BJ (cell line): ENCODE results near the gene PKNOX1. TPM values are rescaled to one million over a fixed set of nuclear protein-coding genes. Genes with fewer than 3 reads are reported as not detected.

Source experiments
- CTCF ChIA-PET: fragments of 350-600 bp; formaldehyde crosslinking; extraction: SDS; loops from one replicate; lab custom pipeline; 2021; ENCODE audit warnings: antibody characterized with exemption, inconsistent platforms; lab: Yijun Ruan, JAX
- POLR2A ChIA-PET: fragments of 300-600 bp; sonication (Branson Sonifier 250); formaldehyde crosslinking; extraction: SDS; loops from one replicate; lab custom pipeline; 2021; ENCODE audit warnings: antibody characterized with exemption; lab: Charles Lee
- DNase-seq: peaks from one replicate; pipeline ENCODE4 v3.0.0-alpha.2; 2011; ENCODE audit warnings: low read depth
- H3K27me3 ChIP-seq: 2 replicates; pipeline ENCODE4 v1.6.0; 2011; ENCODE audit warnings: low read length; ENCODE audit not compliant: control insufficient read depth, insufficient read depth
- H3K36me3 ChIP-seq: 2 replicates; pipeline ENCODE4 v1.5.1; 2011; ENCODE audit warnings: low read length; ENCODE audit not compliant: control insufficient read depth, insufficient read depth
- H3K4me3 ChIP-seq: 2 replicates; pipeline ENCODE4 v1.5.1; 2011; ENCODE audit warnings: low read depth, mild to moderate bottlenecking, control low read depth, low read length
- CTCF ChIP-seq: IDR thresholded peaks from 2 replicates; pipeline ENCODE4 v1.5.1; 2011; ENCODE audit warnings: low read depth, mild to moderate bottlenecking, control low read depth, inconsistent platforms, low read length, moderate library complexity; ENCODE audit not compliant: insufficient read depth
- polyA plus RNA-seq: library from polyadenylated mRNA; depleted of rRNA; stranded (reverse); fragments of >200 nt; gene quantifications from 2 replicates; pipeline ENCODE4 v1.2.3, GENCODE V29; 2011

The PKNOX1 gene
- polyA plus RNA-seq, 1 experiment: 38.9 TPM

- no peak for DNase-seq
- POLR2A ChIA-PET: no interaction called here
- Histone ChIP-seq H3K36me3 (peaks cover 19% of the 10 kb centered on the region), H3K4me3 (no peak overlapping the region), H3K27me3 (no peaks in the 10 kb centered on the region)
- no peak for TF ChIP-seq CTCF
- CTCF ChIA-PET: no interaction called here
Measured at GRCh38 chr21:43020771-43021170, 46.4 kb downstream of the PKNOX1 start.

DNA sequence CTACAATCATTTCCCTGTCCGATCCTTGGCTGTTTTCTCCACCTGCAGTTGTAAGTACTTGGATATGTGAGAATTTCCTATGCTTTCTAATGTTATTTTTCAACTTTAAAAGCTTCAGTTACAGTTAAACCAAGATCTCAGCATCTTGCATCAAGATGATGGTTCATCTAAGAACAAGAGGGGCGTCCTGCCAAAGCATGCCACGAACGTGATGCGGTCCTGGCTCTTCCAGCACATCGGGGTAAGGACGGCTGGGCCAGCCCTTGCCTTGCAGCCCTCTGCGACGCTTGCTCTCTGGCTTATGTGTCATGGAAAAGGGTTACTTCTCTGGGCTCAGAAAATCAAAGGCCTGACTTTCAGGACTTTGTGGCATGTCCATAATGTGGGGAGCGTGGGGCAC, 46.8 kb downstream of the PKNOX1 start:
- H3K36me3 ChIP-seq: peaks cover 19% of the 10 kb centered on the region
- no peak for TF ChIP-seq CTCF
- POLR2A ChIA-PET: no interaction called here
- no peak for DNase-seq
- CTCF ChIA-PET: no interaction called here
- H3K4me3 ChIP-seq: no peak overlapping the region
- no peaks in the 10 kb centered on the region for H3K27me3 ChIP-seq

DNA sequence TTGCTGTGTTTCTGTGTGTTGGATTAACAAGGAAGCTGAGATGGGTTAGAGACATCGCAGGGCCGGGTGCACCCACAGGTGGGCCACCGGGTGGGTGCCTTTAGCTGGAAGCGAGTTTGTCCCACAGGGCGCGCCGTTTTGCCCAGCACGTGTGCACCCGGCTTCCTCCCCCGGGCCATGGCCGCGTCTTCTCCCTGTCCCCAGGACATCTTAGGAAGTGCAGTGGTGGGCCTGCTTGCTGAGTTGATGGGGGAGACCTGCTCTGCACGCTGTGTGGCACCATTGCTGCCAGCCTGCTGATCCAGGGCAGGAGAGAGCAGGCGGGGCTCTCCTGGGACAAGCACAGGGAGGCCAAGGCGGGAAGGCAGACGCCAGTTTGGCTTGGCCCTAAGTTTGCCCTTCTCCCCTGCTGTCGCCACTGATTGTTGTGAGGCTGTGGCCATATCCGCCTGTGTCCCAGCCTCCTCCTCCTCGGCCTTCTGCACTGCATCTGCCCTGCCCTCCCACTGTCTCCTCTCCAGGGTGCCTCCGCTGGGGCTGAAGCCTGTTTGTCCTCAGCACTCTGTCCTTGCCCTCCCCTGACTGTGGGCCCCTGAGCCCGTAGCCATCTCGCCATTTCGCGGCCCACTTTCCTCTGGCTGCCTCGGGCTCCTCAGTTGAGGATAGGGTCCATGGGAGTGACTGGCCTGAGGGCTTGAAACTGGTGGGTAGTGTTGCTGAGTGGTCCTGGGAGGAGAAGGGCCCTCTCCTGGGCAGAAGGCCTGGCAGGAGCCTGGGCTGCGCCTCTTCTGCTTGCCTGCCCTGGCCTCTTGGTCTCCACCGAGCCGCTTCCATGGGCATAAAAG, 47.6 kb downstream of the PKNOX1 start:
- H3K36me3 ChIP-seq: peaks cover 19% of the 10 kb centered on the region
- ChIA-PET POLR2A (no interaction called here), CTCF (no interaction called here)
- no peaks in the 10 kb centered on the region for H3K27me3 ChIP-seq
- no peak for TF ChIP-seq CTCF
- H3K4me3 ChIP-seq: no peak overlapping the region
- no peak for DNase-seq

DNA sequence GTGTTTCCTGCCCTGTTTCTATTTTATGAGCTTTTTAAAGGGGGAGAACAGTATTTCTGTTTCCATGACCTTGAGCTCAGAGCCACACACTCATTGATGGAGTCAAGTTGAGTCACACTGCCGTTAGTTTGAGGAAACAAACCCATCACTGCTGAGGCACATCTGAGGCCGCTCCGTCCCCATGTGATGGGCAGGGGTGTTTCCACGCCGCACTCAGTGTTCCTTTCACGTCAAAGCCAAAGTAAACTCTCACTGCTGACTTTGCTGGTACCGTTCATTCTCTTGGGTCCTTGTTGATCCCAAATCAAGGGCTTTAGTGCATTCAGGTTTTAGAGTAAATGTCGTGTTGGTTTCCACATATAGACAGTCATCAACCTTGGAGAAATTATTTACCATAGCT, 48.8 kb downstream of the PKNOX1 start:
- no peak for TF ChIP-seq CTCF

GRCh38 chr21:43024439-43025136, 50.2 kb downstream of the PKNOX1 start:
- POLR2A ChIA-PET: no interaction called here
- Histone ChIP-seq H3K4me3 (no peak overlapping the region), H3K36me3 (peaks cover 20% of the 10 kb centered on the region)

More for the DNA sequence above, 48.8 kb downstream of the PKNOX1 start:
- no peaks in the 10 kb centered on the region for H3K27me3 ChIP-seq
- ChIA-PET POLR2A (no interaction called here), CTCF (no interaction called here)
- no peak overlapping the region for H3K4me3 ChIP-seq
- DNase-seq: no peak
- H3K36me3 ChIP-seq: peaks cover 20% of the 10 kb centered on the region

More at GRCh38 chr21:43024439-43025136, 50.2 kb downstream of the PKNOX1 start:
- H3K27me3 ChIP-seq: no peaks in the 10 kb centered on the region
- TF ChIP-seq CTCF: no peak
- CTCF ChIA-PET: interaction anchor here (1.7 kb wide), 1 partner anchor 10 kb away, joined by 5 read pairs; no protein-coding TSS in a partner anchor
- DNase-seq: no peak
